NCI-H2029 treated with DMSO at 0.1 percent for 48 hours (cell line): ENCODE data around the gene ARHGAP6.

ENCODE experiments used
- DNase-seq: peaks from one replicate; lab custom pipeline; 2025; lab: John Stamatoyannopoulos, UW

The ARHGAP6 gene

DNA sequence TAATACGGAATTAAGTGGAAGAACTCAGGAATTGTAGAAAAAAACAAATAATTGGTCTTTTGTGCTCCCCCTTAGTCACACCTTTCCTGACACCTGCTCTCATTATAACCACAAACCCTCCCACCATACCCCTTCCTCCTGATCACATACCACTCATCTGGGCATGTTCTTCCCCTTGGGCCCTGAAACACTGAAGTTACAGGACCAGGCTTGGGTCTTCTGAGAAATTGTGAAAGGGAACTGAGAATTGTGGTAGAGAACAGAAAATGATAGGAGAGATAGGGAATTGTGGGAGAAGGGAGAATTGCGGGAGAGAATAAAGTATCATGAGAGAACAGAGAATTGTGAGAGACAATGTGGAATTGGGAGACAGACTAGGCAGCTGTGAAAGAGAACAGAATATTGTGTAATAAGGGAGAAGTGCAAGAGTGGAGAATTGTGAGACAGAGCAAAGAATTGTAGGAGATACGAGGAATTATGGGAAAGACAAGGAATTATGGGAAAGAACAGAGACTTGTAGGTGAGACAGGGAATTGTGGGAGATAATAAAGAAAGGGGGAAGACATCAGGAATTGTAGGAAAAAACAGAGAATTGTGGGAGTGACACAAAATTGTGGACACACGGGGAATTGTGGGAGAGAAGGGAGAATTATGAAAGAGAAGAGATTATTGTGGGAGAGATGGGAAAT, 557.3 kb downstream of the ARHGAP6 start:
- DNase-seq: no peak

DNA sequence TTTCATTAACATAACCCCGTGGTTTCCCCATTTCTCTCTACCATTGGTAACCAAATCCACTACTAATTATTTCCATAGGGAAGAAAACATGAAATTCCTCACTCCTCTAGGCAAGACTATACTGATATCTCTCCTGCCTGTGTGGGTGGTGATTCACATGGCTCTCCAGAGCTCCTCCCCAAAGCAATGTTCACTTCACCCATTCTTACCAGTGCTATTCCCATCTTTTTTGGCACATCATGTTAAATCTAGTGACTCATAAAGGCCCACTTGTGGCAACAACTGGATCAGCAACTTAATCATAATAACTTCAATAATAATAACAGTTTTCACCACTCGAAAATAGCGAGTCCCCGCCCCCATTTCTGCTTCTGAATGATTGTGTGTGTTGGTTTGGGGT, 560.6 kb downstream of the ARHGAP6 start:
- no peak for DNase-seq

DNA sequence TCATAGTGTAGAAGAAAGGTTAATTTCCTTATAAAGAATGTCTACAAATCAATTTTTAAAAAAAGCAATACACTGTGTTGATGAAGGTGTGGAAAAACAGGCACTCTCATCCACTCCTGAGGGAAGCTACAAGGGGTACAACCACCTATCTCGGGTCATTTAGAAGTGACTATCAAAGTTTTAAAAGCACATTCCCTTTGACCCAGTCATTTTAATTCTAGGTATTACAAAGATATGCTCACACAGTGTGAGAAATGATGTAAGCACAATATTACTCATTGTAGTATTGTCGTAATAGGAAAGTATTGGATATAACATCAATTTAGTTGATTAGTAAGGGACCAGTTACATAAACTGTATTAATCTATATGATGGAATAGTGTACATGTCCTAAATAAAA, 562.0 kb downstream of the ARHGAP6 start:
- DNase-seq: no peak

DNA sequence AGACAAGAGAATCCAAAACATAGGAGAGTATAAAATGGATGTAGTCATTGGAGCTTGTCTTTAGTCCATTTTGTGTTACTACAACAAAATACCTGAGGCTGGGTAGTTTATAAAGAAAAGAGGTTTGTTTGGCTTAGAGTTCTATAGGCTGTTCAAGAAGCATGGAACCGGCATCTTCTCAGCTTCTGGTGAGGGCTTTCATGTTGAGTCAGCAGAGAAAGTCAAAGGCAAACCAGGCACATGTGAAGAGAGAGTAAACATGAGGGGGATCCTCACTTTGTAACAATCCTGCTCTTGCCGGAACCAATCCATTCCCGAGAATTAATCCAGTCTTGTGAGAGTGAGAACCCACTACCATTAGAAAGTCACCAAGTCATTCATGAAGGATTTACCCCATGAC, 562.7 kb downstream of the ARHGAP6 start:
- DNase-seq: no peak

DNA sequence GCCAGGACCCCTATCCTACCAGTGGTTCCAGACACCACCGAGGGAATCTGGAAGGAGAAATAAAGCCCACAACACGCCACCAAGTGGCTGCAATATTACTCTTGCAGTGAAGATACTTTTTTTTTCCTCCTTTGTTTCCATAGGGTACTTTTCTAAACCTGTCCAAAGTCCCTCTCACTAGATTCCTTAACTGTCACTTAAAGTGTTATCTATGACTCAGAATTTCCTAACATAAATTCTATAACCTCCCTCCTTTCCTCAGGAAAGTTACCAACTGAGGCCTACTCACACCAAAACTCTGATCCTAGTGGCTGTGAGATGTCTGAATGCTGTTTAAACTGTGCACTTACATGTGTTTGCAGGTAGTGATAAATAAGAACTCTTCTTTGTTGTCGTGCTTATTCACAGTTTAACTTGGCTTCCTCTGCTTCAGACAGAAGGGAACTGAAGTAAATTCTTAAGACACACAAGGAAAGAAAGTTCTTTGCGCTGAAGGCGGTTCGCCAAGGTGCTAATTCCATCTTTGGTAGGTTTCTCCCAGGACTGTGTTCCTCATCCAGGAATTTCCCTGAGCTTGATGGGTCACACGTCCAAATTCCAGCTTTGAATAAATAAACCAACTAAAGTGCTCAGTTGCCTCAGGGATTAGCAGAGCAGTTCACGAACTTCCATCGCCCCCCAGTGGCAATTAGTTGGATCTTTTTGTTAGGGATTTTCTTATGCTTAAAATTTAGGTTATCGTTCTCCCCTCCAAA, 565.3 kb downstream of the ARHGAP6 start:
- DNase-seq: no peak

DNA sequence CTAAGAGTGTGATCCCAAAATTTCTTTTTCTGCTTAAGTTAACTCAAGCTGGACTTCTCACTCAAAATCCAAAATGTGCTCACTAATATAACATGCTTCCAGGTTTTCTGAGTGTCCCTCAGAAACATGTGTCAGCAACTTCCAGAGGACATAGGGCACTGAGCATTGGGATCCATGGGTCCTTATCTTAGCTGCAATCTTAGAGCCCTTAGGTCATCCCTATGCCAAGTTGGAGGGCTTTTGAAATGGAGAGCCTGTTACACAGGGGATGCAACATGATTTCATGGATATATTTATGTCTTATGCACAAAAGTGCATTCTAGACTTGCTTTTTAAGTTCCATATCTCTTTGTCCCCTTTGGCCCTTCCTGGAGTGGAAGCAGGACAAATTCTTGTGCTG, 566.3 kb downstream of the ARHGAP6 start:
- no peak for DNase-seq

DNA sequence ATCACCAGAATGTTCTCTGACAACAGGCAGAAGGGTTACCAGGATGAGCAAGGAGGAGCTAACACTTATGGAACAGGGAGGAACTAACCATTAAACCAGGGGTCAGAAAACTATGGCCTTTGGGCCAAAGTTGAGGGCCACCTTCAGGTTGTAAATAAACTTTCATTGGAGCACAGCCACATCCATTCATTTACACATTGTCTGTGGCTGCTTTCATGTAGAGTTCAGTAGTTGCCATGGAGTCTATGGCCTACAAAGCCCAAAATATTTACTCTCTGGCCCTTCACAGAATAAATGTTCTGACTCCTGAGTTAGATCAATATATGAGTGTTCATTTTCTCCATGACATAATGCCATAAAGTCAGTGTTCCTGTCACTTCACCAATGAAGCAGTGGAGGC, 567.8 kb downstream of the ARHGAP6 start:
- DNase-seq: peak; percentile 11

DNA sequence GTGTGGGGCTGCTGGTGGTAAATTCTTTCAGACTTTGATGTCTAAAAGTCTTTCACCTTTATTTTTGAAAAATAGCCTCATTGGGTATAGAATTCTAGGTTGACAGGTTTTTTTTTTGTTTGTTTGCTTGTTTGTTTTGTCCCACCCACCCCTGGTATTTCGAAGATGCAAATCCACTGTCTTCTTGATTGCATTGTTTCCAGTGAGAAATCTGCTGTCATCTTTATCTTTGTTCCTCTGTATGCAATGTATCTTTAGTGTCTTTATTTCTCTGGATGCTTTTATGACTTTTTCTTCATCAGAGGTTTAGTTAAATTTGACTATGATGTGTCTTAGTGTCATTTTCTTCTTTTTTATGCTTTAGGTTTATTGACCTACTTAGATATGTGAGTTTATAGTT, 575.9 kb downstream of the ARHGAP6 start:
- DNase-seq: no peak
